Hematopoietic multipotent progenitor cell treated with erythropoietin and hydrocortisone succinate and interleukin-3 and kit ligand, for 6 days (in vitro differentiated cells): Measurements from ENCODE around the gene CNOT6L.

Experiments used
- DNase-seq: peaks from one replicate; pipeline ENCODE4 v3.0.0-alpha.2; 2015

Gene CNOT6L

DNA sequence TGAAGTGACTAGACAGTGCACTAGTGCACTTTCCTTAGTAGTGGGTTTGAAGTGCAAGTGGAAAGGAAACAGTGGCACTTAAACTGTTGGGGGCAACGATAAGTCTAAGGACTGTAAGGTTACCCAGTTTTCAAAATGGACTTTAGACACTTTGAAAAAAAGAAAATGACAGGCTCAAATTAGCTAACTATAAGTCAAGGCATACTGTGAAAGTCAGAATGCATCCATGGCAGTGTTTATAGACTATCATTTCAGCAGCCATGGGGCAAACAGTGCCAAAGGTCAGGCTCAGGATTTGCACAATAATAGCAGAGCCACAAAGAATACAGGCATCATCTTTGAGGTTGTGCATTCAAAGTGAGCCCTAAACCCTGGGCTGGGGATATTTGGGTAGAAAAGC lies 109.1 kb downstream of the CNOT6L start:
- no peak for DNase-seq

DNA sequence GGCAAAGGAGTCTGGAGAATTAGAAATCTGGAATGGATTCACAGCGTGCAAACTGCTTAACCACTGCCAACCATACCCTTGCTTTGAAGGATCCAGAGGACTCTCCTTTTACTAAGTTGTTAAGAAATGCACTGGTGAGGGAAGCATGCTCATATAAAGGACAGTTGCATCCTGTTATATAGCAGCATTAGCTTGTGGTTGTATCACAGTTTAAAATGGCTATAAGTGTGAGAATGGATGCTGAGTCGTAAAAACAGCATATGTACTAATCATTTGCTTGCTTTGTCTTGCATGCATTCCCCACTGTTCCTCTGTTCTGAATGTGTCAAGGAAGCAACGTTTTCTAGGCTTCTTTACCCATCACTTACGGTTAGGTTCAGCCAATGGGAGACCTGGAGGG lies 112.5 kb downstream of the CNOT6L start:
- DNase-seq, result no peak

DNA sequence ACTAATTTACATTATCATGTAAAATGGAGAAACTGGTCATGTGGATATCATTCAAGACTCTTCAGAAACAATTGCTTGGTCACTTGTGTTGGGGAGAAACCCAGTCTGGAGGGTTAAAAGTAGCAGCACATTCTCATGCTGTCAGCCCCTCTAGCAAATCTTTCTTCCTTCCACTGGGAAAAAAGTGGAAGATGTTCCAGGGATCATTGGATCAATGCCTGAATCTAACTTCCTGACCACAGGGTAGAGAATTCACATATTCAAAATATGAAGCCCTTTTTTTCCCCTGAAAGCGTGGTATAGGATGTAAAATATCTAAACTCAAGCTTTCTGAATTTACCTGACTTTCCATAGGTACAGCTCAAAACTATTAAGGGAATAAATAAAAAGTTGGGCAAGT lies 115.5 kb downstream of the CNOT6L start:
- DNase-seq, result no peak

DNA sequence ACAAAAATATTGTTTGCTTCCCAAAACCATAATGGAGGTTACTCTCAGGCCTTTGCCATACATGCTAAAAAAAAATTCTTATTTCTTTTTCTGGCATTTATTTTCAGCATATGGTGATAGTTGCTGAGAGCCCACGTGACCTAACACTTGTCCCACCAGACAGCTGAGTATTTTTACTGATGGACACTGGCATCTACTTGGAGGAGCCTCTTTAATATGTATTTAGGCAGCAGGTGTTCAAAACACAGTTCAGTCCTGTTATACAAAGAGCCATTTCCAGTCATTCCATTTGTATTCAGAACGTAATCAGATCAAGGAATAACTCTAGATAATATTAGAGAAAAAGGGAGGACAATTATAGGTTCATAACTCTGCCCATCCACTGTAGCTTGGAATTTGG lies 118.0 kb downstream of the CNOT6L start:
- DNase-seq, result no peak

DNA sequence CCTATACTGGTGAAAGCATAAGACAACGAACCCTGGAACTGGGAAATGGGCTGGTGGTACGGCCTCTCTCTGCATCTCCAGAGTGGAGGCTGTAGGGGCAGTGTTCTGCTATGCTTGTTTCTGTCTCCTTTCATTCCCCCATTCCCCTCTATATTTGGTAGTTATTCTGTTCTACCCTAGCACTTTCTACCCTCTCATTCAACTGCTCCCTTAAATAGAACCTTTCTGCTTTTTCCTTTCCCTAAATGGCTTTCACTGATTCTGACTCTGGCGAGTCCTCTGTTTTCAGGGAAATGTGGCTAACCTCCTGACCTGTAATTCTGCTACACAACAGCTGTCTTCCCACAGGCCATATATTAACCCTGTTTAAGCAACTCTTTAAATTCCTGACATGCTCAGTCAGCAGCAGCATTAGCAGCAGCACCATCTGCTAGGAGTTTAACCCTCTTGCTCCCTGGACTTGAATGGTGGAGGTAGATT lies 119.4 kb downstream of the CNOT6L start:
- DNase-seq, result peak; percentile 13

DNA sequence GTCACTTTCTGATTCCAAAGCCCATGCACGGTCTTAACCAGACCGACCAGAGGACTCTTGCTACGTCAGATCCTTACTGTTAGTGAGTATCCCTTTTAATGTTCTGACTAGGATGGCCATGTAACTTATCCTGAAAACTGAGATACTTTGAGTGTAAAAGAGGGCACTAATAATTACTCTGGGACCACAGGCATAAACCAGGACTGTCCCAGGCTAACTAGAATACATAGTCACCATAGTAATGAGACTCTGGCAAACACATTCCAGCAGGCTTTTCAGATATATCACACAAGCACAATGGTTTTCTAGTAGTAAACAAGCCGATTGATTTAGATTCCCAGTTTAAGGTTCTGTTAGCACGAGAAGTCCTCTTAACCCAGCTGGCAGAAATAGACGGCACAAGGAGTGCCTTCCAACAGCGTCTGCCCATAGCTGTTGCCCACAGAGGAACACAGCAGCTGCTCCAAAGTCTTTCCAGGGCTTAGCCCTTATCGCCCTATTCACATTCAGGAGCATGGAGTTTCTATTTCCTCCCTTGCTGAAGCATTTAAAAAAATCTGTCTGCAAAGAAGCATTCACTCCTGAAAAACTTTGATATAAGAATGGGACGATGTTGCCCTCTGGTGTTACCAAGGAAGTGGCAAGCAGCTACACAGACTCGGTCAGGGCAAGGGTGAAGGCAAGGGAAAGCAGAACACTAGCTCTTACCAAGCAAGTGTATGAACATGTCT lies 121.1 kb downstream of the CNOT6L start:
- DNase-seq, result peak; percentile 59

DNA sequence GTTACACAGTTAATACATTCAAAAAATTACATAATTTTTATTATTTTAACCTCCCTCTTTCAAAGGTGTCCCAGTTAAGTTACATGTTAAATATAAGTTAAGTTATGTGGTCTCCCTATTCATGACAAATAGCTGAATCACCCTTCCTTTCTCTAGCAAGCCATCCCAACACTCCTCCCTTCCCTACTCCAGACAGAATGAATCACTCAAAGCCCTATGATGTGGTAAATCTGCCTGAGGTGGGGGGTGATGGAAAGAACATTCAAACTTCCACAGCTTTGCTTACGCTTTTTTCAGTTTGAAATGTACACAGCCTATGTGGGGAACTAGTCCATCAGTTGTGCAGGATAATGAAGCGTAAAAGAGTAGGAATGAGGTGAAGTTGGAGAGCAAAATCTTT lies 123.4 kb downstream of the CNOT6L start:
- no peak for DNase-seq

DNA sequence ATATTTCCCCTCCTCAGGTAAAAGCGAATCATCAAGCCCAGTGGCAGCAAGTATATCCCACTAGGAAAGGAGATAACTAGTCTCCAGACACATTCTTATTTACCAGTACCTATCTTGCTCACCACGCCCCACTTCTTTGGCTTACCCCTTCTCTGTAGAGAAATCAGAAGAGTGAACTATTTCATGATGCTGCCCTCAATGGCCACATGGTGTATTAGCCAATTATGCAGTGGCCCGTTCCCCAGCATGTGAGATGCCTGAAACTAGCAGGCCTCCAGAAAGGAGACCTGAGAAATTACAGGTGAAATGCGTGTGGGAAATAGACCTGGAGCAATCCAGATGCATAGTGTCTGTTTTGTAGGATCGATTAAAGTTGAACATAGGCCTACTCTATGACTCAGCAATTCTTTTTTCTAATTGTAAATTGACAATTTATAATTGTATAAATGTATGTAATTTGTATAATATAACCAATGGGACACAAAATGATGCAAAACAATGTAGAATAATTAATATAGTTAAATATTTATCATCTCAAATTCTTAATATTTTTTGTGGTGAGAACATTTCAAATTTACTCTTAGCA lies 126.2 kb downstream of the CNOT6L start:
- no peak for DNase-seq

DNA sequence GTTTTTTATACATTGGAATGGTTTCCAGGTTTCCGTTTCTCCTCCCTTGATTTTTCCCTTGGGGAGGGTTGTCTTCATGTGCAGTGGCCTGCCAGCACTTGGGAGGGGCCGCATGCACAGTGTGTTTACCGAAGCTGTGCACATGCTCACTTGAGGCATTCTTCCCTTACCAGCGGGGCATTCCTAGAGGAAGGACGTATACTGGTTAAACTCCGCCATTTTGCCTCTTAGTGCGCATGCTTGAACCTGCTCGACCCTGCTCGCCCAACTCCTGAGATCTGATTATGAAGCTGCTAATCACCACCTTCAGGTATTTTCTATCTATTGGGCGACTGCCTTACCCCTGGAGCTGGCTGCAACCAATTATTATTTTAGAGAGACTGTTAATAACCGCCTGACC lies 137.4 kb downstream of the CNOT6L start:
- DNase-seq, result no peak

DNA sequence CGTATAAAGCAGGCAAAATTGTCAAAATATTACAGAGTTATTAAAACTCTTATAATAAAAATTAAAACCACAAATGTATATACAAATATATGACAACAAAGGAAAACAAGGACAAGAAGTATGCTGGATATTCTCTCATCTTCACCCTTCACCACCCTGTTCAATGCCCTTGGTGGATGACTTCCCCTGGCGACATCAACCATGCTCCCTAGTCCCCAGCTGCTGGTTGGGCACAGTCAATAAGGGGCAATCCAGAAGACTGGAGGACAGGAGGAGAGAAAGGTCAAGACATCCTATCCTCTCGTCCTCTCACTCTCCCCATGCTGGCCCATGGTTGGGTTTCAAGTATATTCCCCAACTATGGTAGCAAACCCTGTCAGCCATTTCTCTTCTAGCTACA lies 142.3 kb downstream of the CNOT6L start:
- no peak for DNase-seq

DNA sequence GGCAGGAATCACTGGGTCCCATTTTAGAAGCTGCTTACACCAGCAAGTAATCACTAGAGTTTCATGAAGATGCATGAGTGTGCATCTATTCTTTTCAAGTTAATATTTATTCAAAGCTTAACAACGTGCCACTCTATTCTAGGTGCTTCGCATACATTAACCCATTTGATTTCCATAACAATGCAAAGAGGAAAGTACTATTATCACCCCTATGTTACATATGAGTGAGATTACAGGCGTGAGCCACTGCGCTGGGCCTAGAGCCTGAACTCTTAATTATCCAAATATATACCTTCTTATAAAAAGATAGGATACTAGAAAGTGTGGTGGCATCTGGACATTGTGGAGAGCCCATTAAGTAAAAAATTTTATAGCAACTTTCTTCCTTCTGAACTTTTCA lies 148.1 kb downstream of the CNOT6L start:
- no peak for DNase-seq

DNA sequence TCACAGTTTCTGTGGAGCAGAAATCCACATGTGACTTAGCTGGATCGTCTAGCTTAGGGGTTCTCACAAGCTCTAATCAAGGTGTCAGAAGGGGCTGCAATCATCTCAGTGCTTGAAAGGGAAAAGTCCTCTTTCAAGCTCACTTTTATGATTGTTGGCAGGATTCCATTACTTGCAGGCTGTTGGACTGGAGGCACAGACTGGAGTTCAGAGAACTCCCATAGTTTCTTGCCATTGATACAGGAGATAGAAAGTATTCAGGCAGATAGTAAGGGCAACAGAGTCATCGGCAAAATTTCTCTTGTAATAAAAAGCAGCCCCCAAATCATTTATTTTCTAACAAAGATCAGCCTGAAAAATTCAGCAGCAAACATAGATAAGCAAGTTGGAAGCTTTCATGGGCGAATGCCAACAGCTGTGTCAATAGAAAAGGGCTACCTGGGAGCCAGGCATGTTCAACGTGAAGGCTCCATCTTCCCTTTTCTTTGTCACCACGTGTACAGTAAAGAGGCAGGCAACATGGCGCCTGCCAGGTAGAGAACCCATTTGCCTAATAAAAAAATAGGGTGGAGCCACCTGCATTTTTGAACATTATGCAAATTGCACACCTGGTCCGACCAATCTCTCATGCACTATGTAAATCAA lies 149.1 kb downstream of the CNOT6L start:
- no peak for DNase-seq

DNA sequence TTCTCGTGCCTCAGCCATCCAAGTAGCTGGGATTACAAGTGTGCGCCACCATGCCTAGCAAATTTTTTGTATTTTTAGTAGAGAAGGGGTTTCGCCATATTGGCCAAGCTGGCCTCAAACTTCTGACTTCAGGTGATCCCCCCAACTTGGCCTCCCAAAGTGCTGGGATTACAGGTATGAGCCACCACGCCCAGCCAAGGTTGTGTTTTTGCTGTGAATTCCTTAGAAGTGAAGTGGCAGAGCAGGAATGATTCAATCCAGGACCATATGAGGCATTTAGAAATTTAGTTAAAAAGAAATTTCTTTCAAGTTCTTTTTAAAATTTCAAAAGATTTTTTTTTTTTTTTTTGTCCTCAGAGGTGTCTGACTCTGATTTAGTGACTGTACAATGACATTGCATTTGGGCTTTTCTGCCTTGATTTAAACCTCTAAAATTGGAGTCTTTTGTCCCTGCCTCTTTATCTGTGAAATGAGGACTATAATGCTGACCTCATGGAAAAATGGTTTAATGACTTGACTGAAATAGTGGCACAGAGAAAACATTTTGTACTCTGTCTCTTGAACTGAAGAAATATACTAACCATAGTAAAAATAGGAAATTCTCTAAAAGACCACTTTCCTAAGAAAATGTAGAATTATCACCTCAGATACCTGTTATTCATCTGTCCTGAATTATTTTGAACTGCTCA lies 153.6 kb downstream of the CNOT6L start:
- no peak for DNase-seq
